Hepatocyte (in vitro differentiated cells): ENCODE data around the gene HCN1.

ENCODE experiments used
- CTCF ChIP-seq: fragments of 200-600 bp; sonication (generic); IDR thresholded peaks from 2 replicates; pipeline ENCODE4 v1.5.1; 2016; ENCODE audit warnings: antibody characterized with exemption, mild to moderate bottlenecking; ENCODE audit not compliant: poor library complexity
- EZH2 ChIP-seq: fragments of 200-600 bp; sonication (generic); IDR thresholded peaks from 2 replicates; pipeline ENCODE4 v1.6.1; 2016; ENCODE audit warnings: antibody characterized with exemption, mild to moderate bottlenecking, borderline replicate concordance
- EZH2phosphoT487 ChIP-seq: fragments of 200-600 bp; sonication (generic); IDR thresholded peaks from one replicate; pipeline ENCODE4 v1.6.1; 2018; ENCODE audit warnings: antibody characterized with exemption, mild to moderate bottlenecking, low read depth, moderate library complexity; ENCODE audit not compliant: unreplicated experiment, severe bottlenecking

DNA sequence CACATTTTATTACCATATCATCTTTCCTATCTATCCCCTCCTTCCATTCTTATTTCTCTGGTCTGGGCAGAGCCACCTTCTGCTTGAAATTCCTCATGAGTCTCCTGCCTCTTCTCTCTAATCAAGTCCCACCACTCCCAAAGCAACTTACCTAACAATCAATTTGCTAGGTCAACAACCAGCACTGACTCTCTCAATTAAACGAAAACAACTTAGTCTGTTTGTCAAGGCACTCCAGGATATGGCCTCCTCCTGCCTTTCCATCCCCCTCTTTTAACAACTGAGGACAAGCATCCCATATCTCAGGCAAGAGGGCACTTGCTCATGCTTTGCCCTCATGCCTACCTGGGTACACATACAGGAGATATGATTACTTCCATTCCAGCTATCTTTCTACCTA lies 47.4 kb downstream of the HCN1 start:
- TF ChIP-seq CTCF (no peak), EZH2 (no peak), EZH2phosphoT487 (no peak)
